Esophagus muscularis mucosa (tissue), 4 donors: ENCODE data around the gene FTL. TPM values are rescaled to one million over a fixed set of nuclear protein-coding genes. Genes with fewer than 3 reads are reported as not detected.

ENCODE experiments used
- DNase-seq: peaks from one replicate; pipeline ENCODE4 v3.0.0-alpha.2; 2017; ENCODE audit errors: extremely low spot score
- H3K27ac ChIP-seq, 4 donors: fragments of 200-600 bp; sonication (generic); replicated peaks in 1 of 4; 1 replicate in 3 of 4; 2 replicates in 1 of 4; pipeline ENCODE4 v1.5.1; 2016 to 2019; ENCODE audit warnings: mild to moderate bottlenecking in 1 of 4
- H3K27me3 ChIP-seq, 4 donors: fragments of 200-600 bp; sonication (generic); one replicate each; pipeline versions ENCODE4 v1.5.1 to v1.6.0; 2016 to 2019
- H3K36me3 ChIP-seq, 4 donors: fragments of 200-600 bp; sonication (generic); one replicate each; pipeline ENCODE4 v1.5.1; 2016 to 2019
- H3K4me1 ChIP-seq, 4 donors: fragments of 200-600 bp; sonication (generic); one replicate each; pipeline ENCODE4 v1.5.1; 2016 to 2019
- H3K4me3 ChIP-seq, 4 donors: fragments of 200-600 bp; sonication (generic); 1 replicate in 2 of 4; 2 replicates in 2 of 4; pipeline ENCODE4 v1.5.1; 2016 to 2019; ENCODE audit warnings: mild to moderate bottlenecking in 4 of 4, moderate library complexity in 1 of 4
- H3K9me3 ChIP-seq, 4 donors: fragments of 200-600 bp; sonication (generic); 1 replicate in 3 of 4; 2 replicates in 1 of 4; pipeline ENCODE4 v1.5.1; 2016 to 2019
- CTCF ChIP-seq, 3 experiments: fragments of 200-600 bp in 2 of 3; fragments of 450-650 bp in 1 of 3; sonication (generic) in 2 of 3; IDR thresholded peaks; one replicate each; pipeline ENCODE4 v1.5.1; 2017 to 2019; ENCODE audit warnings: antibody characterized with exemption in 3 of 3, mild to moderate bottlenecking in 2 of 3, moderate library complexity in 1 of 3
- EP300 ChIP-seq: sonication (generic); formaldehyde crosslinking; IDR thresholded peaks from one replicate; pipeline ENCODE4 v1.6.1; 2017; ENCODE audit warnings: antibody characterized with exemption
- POLR2A ChIP-seq: fragments of 450-650 bp; IDR thresholded peaks from one replicate; pipeline ENCODE4 v1.6.1; 2017; ENCODE audit warnings: antibody characterized with exemption, moderate library complexity, mild to moderate bottlenecking, low read depth
- POLR2AphosphoS5 ChIP-seq, 2 donors: sonication (generic); formaldehyde crosslinking; IDR thresholded peaks; one replicate each; pipeline ENCODE4 v1.6.1; 2017; ENCODE audit warnings: antibody characterized with exemption in 2 of 2
- WGBS: methylation state at CpG from one replicate; pipeline ENCODE4 v1.1.5; 2018; 5-methylcytosine and 5-hydroxymethylcytosine counted together
- intact Hi-C: fragments of 100-400 bp; cut with DNase I; formaldehyde crosslinking; loops from one replicate; pipeline ENCODE4 v1.15.1; 2023
- total RNA-seq, 4 donors: library from RNA; depleted of rRNA; stranded (reverse); fragments of >200 nt; gene quantifications; one replicate each; pipeline versions ENCODE4 v1.1.0 to v1.2.1, GENCODE V29; 2016

FTL gene
- total RNA-seq, 4 donors from 2014 or later, result 3,246 to 4,339 (median 3,896) TPM

- Histone ChIP-seq H3K4me3 (no peak overlapping the region), H3K27me3 (no peaks in the 10 kb centered on the region), H3K36me3 (no peaks in the 10 kb centered on the region), H3K9me3 (peaks cover 0 to 5% (median 4%) of the 10 kb centered on the region in 4 donors), H3K4me1 (no peaks in the 10 kb centered on the region), H3K27ac (no peak overlapping the region)
- DNase-seq, result no peak
- WGBS, result 80% methylated on average over 2 of the region's 2 CpGs
- intact Hi-C loops, result no loop called here
- TF ChIP-seq POLR2A (no peak), EP300 (no peak), POLR2AphosphoS5 (IDR thresholded peaks at IDR 0.05) (no peak), CTCF (IDR thresholded peaks at IDR 0.05) (no peak)
These were observed 19.3 kb upstream of the FTL start for GRCh38 chr19:48945817-48946216.

GRCh38 chr19:48946463-48947257 is 18.4 kb upstream of the FTL start:
- Histone ChIP-seq H3K27me3 (no peaks in the 10 kb centered on the region), H3K4me3 (no peak overlapping the region), H3K36me3 (no peaks in the 10 kb centered on the region), H3K9me3 (no peaks in the 10 kb centered on the region), H3K27ac (no peak overlapping the region), H3K4me1 (no peaks in the 10 kb centered on the region)
- no peak for TF ChIP-seq EP300
- no peak for TF ChIP-seq CTCF (IDR thresholded peaks at IDR 0.05)
- TF ChIP-seq POLR2AphosphoS5 (IDR thresholded peaks at IDR 0.05), result no peak
- TF ChIP-seq POLR2A, result no peak
- intact Hi-C loops, result no loop called here
- no peak for DNase-seq
- no CpG with 5 or more reads among the region's 9 CpGs for WGBS

GRCh38 chr19:48947258-48947542 is 17.9 kb upstream of the FTL start:
- intact Hi-C loops, result no loop called here

GRCh38 chr19:48950159-48950558 is 14.9 kb upstream of the FTL start:
- intact Hi-C loops, result no loop called here

More at GRCh38 chr19:48947258-48947542, 17.9 kb upstream of the FTL start:
- TF ChIP-seq CTCF (IDR thresholded peaks at IDR 0.05) (no peak), POLR2A (no peak), POLR2AphosphoS5 (IDR thresholded peaks at IDR 0.05) (no peak), EP300 (no peak)
- WGBS, result 97% methylated on average over 3 of the region's 3 CpGs
- Histone ChIP-seq H3K9me3 (no peaks in the 10 kb centered on the region), H3K4me1 (no peaks in the 10 kb centered on the region), H3K27ac (no peak overlapping the region), H3K27me3 (no peaks in the 10 kb centered on the region), H3K4me3 (no peak overlapping the region), H3K36me3 (no peaks in the 10 kb centered on the region)
- DNase-seq, result no peak

More at GRCh38 chr19:48950159-48950558, 14.9 kb upstream of the FTL start:
- Histone ChIP-seq H3K4me1 (peaks cover 5 to 11% (median 9%) of the 10 kb centered on the region in 4 donors), H3K36me3 (no peaks in the 10 kb centered on the region), H3K9me3 (no peaks in the 10 kb centered on the region), H3K27me3 (no peaks in the 10 kb centered on the region), H3K27ac (no peak overlapping the region), H3K4me3 (no peak overlapping the region)
- 79% methylated on average over 3 of the region's 3 CpGs for WGBS
- TF ChIP-seq POLR2A, result no peak
- no peak for TF ChIP-seq CTCF (IDR thresholded peaks at IDR 0.05)
- no peak for TF ChIP-seq POLR2AphosphoS5 (IDR thresholded peaks at IDR 0.05)
- no peak for TF ChIP-seq EP300
- DNase-seq, result no peak
